NCI-H1105 (cell line): ENCODE measurements around the gene PRKAR2B.

Experiments
- DNase-seq: peaks from one replicate; lab custom pipeline; 2025; lab: John Stamatoyannopoulos, UW

The PRKAR2B gene

GRCh38 chr7:107160389-107160788 is 115.9 kb downstream of the PRKAR2B start:
- no peak for DNase-seq

DNA sequence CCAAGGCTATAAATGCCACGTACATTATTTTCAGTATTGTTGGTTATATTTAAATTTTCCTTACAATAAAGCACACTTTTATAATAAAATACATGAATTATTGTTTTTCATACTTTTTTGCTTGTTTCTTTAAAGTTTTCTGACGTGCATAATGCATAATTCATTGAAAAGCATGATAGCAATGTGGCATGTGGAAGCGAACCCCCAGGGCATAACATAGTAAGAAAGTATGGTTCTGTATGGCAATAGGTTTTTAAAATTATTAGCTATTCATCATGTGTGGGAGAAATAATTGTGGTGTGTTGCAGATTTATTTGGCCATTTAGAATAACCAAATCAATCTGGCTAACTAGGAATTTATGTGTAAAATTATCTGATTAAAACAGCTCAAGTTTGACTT is 116.9 kb downstream of the PRKAR2B start:
- DNase-seq = no peak

GRCh38 chr7:107162475-107162874 is 118.0 kb downstream of the PRKAR2B start:
- DNase-seq = no peak

- no peak for DNase-seq
Measured at GRCh38 chr7:107164092-107164491, 119.6 kb downstream of the PRKAR2B start.

GRCh38 chr7:107165341-107165740 is 120.8 kb downstream of the PRKAR2B start:
- no peak for DNase-seq

DNA sequence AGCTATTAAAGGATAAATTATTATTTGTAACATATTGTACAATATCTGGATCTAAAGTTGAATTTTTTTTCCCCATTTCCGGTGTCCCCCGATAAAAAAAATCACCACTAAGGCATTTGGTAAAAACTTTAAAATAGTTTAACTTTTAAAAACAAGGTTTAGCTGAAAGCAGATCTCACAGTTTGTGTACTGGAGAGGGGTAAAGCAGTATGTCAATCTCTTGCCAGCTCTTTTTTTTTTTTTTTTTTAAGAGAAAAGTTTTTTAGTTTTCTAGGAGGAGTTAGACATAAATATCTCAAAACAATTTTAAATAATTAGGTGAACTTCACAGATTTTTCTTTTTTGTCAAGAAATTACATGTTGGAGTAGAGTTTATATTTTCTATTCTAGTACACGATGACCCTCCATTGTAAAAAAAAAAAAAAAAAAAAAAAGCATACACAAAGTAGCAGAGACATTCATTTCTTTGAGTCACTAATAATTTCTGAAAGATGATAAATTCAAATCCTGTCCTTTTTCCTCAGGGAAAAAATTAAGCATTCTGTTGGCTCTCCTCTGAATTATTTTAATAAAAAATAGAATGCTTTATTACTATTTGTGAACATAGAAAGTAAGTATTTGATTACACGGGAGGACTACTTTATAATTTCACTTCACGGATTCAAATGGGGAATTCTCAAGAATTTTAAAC is 122.4 kb downstream of the PRKAR2B start:
- no peak for DNase-seq

GRCh38 chr7:107167483-107168232 is 123.2 kb downstream of the PRKAR2B start:
- DNase-seq = peak; percentile 41

DNA sequence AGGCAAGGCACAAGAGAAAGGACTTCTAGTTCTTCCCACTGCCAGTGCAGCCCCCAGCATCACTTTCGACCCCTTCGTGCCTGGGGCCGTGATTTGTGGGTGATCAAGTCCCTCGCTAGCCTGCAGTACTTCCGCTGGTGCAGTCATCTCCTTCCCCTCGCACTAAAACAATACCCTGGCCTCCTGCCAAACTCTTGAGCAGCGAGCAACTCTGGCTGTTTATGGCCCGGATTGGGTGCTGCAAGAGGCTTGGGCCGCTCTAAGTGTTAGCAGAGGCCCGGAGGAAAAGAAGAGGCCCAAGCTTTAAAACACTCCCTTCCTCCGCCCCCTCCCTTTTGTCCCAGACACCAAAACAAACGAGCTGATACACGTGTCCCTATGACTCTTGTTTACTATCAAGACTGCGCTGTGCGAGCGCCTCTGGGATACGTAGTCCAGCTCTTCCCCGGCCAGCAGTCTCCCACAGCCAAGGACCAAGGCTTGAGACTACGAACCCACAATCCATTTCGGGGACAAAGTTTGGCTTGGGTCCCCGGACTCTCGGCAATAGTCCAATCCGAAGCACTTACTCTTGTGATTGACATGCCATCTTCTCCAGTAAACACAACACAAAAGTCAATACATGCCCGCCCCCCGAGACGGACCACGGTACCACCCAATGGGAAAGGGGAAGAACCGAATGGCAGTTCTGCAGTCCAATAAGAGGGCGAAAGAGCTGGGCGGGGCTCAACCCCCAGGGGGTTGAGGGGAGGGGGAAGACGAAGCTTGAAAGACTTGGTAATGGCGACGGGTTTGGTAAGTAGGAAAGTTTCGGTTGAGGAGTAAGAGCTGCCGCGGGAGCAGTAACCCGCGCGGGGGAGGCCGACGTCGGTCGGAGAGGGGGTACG is 124.0 kb downstream of the PRKAR2B start, which contains the start of gene HBP1:
TSS of gene HBP1 (plus strand) at position 771 of the 887 bp plus-strand sequence. CDS start 10,891 bp downstream, outside the sequence.
- peak; percentile 99 for DNase-seq

- peak; percentile 93 for DNase-seq
Measured at GRCh38 chr7:107169120-107170050, 124.9 kb downstream of the PRKAR2B start.

GRCh38 chr7:107170051-107170915 is 125.8 kb downstream of the PRKAR2B start:
- DNase-seq = no peak

DNA sequence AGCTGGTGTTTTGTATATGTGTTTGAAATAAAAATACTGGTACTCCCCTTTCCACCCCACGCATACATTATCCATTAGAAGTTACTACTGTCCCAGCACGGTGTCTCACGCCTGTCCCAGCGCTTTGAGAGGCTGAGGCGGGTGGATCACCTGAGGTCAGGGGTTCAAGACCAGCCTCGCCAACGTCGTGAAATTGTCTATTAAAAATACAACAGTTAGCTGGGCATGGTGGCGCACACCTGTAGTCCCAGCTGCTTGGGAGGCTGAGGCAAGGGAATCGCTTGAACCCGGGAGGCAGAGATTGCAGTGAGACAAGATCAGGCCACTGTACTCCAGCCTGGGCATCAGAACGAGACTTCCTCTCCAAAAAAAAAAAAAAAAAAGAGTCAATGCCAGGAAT is 127.0 kb downstream of the PRKAR2B start:
- no peak for DNase-seq

DNA sequence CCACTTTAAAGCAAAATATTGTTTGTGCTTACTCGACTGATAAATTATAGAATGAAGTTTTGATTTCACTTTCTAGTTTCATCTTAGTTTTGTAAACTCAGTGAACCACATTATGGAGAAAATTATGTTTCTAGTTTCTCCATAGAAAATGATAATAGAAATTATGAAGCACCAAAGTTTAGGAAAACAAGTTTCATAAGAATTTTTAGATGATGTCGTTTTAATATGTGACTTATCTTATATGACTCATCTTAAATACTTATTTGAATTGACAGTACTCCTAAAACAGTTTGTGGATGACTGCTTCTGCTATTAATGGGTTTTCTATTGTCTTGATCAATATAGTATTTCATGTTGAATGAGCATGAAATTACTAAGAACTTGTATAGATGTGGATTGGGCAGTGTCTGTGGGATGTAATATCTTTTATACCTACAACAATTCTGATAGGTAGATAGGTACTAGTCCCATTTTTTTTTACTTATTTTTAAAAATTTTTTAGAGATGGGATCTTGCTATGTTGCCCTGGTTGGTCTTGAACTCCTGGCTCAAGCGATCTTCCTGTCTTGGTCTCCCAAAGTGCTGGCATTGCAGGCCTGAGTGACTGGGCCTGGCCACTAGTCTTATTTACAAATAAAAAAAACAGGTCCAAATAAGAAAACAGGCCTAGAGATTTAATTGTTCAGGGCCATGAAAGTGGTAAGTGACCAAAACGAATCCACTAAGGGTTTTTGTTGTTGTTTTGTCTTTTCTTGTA is 127.9 kb downstream of the PRKAR2B start:
- DNase-seq = no peak

- DNase-seq = no peak
Measured at GRCh38 chr7:107173191-107173590, 128.7 kb downstream of the PRKAR2B start.

DNA sequence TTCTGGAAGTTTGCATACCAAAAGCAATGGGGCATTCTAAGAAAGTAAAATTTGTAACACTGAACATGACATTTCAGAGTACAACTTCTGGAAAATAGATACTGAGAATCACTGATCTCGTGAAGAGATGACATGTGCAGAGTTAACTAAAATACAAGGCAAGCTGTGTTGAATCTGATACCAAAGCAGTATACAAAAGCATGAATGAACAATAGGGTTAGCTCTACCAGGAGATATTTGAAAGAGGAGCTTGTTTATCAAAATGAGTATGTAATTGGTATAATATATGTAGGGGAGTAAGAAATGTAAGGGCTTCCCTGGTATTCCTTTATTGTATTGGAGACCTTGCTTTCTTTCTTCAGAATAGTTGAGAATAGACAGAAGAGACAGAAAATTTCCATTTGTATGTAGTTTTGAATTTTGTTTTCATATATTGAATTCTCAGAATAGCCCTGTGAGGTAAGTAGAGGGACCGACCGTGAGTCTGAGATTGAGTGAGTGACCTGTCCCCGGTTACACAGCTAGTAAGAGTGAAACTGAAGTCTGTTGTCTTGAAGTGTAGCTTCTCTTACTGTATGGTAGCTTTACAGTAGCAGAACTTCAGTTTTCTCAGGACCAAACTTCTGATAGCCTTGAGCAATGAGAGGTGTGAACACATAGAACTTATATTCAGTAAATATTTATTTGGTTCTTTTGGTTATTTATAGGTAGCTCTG is 129.3 kb downstream of the PRKAR2B start:
- no peak for DNase-seq

DNA sequence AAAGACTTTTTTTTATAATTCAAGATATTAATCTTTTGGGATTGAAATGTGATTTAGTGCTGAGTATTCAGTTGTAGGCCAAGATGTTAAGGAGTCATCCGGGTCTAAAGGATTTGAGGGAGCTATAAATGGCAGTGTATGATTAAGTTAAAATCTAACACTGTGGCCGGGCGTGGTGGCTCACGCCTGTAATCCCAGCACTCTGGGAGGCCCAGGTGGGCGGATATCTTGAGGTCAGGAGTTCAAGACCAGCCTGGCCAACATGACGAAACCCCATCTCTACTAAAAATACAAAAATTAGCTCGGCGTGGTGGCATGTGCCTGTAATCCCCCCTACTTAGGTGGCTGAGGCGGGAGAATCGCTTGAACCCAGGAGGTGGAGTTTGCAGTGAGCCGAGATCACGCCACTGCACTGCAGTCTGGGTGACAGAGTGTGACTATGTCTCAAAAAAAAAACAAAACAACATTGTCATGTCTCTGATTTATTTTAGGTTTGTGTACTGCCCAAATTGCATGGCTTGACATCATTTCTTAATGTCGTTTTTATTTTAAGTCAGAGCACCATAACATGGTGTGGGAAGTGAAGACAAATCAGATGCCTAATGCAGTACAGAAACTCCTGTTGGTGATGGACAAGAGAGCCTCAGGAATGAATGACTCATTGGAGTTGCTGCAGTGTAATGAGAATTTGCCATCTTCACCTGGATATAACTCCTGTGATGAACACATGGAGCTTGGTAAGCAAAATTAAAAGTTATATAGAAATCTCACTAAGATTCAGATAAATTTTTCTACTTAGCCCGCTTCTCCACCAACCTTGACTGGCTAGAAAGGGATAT is 135.0 kb downstream of the PRKAR2B start:
- no peak for DNase-seq

- DNase-seq = no peak
Measured at GRCh38 chr7:107180378-107180777, 135.9 kb downstream of the PRKAR2B start.

- no peak for DNase-seq
Measured at GRCh38 chr7:107181172-107181571, 136.7 kb downstream of the PRKAR2B start.

DNA sequence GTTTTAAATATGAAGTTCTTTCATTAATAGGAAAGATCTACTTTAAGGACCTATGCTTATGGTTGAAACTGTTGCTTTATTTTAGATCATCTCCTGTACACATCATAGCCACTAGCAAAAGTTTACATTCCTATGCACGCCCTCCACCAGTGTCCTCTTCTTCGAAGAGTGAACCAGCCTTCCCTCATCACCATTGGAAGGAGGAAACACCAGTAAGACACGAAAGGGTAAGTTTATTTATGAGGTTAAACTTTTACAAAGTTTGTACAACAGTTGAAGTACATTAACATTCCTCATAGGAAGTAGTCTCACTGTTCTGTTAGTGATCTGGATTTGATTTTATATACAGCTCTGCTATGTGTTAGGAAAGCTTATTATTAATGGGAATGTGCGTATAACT is 141.2 kb downstream of the PRKAR2B start:
- no peak for DNase-seq
